ENCODE data around the gene MRPL43.

The MRPL43 gene

DNA sequence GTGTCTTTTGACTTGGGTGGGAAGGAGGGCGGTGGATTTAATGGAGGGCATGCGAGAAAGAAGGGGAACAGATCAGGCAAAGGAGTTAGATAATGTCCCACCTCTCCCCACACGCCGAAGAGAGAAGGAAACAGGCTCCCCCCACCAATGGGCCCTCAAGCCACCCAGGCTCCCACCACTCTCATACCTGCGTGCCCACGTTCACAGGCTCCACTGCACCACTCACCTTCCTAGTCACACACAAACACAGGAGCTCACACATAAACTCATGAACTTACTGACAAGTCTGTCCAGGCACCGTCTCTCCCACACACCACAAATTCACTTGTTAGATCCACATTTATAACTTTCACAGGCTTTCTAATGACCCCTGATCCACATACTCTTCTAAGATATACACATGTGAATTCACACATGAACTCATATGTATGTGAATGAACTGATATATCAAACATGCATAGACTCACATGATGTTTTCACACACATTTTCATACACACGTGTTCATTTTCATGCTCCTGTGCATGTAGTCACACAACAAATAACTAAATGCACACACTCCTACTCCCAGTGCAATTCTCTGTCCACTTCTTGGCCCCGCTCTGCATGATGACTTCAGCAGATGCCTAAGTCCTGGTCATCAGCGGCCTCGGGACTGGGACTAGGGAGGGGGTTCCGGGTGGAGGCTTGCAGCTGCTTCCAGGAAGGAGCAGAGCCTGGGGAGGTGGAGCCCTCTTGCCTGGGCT is 13.8 kb upstream of the MRPL43 start:
- DNase-seq (ENCODE audit: insufficient read length, low spot score), result no peak
- TF ChIP-seq, protein P1, sequence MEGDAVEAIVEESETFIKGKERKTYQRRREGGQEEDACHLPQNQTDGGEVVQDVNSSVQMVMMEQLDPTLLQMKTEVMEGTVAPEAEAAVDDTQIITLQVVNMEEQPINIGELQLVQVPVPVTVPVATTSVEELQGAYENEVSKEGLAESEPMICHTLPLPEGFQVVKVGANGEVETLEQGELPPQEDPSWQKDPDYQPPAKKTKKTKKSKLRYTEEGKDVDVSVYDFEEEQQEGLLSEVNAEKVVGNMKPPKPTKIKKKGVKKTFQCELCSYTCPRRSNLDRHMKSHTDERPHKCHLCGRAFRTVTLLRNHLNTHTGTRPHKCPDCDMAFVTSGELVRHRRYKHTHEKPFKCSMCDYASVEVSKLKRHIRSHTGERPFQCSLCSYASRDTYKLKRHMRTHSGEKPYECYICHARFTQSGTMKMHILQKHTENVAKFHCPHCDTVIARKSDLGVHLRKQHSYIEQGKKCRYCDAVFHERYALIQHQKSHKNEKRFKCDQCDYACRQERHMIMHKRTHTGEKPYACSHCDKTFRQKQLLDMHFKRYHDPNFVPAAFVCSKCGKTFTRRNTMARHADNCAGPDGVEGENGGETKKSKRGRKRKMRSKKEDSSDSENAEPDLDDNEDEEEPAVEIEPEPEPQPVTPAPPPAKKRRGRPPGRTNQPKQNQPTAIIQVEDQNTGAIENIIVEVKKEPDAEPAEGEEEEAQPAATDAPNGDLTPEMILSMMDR (IDR thresholded peaks at IDR 0.05; ENCODE audit: insufficient read depth, missing control alignments), result no peak
- FAIRE-seq, result peak; percentile 46

DNA sequence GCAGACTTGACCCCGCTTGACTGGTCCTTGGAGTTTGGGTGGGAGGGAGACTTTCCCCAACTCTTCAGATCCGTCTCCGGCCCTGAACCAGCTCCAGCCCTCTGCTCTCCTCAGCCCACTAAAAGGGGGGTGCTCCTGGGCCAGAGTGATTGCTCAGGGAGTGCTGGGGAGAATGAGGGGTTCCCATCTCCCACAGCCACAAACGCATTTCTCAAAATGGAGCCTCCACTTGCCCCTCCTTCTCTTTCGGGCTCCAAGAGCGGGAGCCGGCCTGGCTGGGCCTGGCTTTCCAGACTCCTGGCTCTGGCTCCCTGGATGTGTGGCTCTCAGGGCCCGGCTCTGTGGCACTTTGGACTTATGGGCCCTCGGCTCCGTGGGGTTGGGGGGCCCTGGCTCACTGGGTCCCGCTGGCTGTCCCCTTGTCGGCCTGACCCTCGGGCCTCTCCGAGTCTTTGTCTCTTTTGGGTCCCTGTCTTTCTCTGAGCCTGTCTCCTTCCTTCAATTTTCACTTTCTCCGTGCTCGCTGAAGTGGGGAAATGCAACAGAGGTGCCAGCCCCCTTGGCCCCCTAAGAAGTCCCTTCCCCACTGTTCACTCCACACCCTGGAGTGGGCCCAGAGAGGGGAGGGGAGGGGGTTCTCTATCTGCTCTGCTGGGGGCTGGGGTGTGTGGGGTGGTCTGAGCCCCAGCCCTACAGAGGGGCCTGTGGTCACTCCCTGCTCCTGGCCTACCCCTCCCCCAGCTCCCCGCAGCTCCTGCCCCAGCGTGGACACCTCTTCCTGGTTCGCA is 13.0 kb upstream of the MRPL43 start:
- no peak for DNase-seq (ENCODE audit: insufficient read length, low spot score)
- TF ChIP-seq, protein P1 (IDR thresholded peaks at IDR 0.05; ENCODE audit: insufficient read depth, missing control alignments), result no peak
- FAIRE-seq, result no peak

DNA sequence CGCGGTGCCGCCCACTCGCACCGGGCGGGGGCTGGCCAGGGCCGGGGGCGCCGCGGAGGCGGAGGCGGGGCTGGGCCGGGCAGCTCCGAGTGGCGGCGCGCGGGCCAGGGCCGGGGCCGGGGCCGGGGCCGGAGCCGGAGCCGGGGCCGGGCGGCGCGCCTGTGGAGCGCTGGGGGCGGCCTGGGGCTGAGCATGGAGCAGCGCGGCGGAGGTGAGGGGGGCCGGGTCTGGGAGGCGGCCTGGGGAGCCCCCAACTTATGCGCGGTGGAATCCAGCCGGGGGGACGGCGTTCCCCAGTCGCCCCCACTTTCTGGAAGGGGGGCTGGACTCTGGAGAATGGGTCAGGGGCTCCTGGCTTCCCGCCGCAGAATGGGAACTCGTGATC is 12.4 kb upstream of the MRPL43 start, which contains the start of gene LZTS2:
Gene LZTS2, plus strand, starts transcription at position 67 of the 385 bp plus-strand sequence. CDS start 2,731 bp downstream, outside the sequence.
- TF ChIP-seq, protein P1 (IDR thresholded peaks at IDR 0.05; ENCODE audit: insufficient read depth, missing control alignments), result no peak
- DNase-seq (ENCODE audit: insufficient read length, low spot score) (no peak), FAIRE-seq (no peak)

DNA sequence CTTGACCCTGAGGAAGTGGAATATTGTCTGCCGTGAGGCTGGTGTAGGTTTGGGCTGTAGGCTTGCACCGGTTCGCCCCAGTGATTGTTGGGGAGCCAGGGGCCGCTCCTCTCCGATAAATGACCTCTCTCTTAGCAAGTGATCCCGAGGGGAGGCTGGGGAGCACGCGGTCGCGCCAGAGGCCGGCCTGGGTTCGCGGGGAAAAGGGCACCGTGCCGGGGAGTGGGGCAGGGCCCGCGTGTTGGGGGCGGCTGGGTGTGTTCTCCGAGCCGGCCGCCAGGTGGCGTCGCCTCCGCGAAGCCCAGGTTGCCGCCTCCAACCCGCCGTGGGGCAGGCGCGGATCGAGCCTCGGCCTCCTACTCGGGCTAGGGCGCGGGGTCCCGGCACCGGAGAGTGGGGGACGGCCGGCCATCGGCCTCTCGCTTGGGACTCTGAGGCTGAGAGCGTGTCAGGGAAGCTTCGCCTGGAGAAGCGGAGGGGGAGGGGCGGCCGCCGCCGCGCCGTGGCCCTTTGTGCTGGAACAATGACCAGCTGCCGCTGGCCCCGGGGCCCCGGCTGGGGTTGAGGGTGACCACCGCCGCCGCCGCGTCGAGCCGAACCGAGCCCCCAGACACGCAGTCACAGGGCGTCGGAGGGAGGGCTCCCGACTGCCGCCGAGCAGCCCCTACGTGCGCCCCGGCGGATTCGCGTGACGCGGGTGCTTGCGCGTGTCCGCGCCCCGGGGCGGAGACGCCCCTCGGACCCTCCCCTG is 11.9 kb upstream of the MRPL43 start:
- no peak for FAIRE-seq
- TF ChIP-seq, protein P1 (IDR thresholded peaks at IDR 0.05; ENCODE audit: insufficient read depth, missing control alignments), result peak; percentile 55

DNA sequence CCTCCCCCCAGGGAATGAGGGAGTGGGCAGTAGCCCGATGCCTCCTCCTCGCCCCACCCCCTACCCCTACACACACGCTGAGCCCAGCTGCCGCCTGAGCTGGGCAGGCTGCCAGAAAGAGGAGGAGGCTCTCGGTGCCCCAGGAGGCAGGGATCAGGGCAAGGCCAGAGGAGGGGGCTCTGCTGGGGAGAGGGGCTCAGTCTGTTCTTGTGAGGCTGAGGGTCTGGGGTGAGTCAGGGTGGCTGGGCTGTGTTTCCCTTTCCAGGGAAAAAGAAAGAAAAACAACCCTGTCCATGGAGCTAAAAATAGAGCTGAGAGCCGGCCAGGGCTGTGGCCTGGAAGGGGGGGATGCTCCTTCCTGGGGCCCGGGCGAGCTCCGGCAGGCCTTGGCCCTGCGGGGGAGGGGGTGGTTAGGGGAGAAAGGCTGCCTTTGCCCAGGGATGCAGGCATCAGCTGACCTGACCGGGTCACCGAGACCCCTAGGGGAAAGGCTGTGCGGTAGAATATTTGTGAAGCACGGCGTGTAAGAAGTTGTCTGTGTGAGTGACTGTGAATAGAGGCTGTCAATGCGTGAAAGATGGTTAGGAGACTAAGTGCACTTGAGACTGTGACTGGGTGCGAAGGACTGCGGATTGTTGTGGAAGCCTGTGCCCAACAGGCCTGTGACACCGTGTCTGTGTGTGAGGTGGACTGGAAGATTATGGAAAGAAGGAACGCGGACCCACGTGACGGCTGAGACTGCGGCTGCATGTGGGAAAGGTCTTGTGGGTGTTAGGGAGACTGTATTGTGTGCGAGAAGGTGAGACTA is 11.1 kb upstream of the MRPL43 start:
- TF ChIP-seq, protein P1 (IDR thresholded peaks at IDR 0.05; ENCODE audit: insufficient read depth, missing control alignments), result no peak
- no peak for FAIRE-seq
- peak; percentile 89 for DNase-seq (ENCODE audit: insufficient read length, low spot score)

More for the DNA sequence above, 11.9 kb upstream of the MRPL43 start:
- peak; percentile 69 for DNase-seq (ENCODE audit: insufficient read length, low spot score)

DNA sequence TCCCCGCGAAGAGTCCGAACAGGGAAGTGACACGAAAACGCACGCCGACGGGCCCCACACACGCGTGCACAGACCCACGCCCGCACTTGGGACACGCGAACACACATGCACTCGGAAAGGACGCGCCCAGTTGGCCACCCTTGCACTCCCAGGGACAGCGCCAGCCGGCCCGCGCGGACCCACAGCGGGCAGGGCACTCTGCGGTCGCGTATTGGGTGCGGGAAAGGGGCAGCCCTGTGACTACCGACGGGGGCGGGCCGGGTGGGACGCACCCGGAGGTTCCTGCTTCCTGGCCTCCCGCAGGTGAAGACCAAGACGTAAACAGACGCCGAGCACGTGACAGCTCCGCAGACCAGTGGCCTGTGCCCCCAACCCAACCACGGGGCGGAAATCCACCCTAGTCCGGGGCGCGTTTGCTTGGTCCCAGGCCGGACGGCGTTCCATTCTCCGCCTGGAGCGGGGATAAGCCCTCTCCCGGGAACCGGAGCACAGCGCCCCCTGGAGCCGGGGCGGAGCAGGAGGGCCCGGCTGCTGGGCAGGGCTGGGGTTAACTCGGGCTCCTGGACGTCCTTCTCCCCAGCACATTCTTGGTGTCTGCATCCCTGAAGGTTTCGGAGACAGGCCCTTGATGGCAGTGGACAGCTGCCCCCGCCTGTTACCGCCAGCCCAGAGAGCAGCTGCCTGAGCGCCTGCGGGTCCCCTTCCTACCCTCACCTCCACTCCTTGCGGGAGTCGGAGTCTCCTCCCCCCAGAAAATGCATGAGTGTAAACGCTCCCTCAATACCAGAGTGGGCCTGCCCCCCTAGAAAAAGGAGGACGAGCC is 10.3 kb upstream of the MRPL43 start:
- DNase-seq (ENCODE audit: insufficient read length, low spot score) (peak; percentile 74), FAIRE-seq (no peak)
- TF ChIP-seq, protein P1 (IDR thresholded peaks at IDR 0.05; ENCODE audit: insufficient read depth, missing control alignments), result peak; percentile 72
